ENCODE data around the gene COL23A1.

The COL23A1 gene

DNA sequence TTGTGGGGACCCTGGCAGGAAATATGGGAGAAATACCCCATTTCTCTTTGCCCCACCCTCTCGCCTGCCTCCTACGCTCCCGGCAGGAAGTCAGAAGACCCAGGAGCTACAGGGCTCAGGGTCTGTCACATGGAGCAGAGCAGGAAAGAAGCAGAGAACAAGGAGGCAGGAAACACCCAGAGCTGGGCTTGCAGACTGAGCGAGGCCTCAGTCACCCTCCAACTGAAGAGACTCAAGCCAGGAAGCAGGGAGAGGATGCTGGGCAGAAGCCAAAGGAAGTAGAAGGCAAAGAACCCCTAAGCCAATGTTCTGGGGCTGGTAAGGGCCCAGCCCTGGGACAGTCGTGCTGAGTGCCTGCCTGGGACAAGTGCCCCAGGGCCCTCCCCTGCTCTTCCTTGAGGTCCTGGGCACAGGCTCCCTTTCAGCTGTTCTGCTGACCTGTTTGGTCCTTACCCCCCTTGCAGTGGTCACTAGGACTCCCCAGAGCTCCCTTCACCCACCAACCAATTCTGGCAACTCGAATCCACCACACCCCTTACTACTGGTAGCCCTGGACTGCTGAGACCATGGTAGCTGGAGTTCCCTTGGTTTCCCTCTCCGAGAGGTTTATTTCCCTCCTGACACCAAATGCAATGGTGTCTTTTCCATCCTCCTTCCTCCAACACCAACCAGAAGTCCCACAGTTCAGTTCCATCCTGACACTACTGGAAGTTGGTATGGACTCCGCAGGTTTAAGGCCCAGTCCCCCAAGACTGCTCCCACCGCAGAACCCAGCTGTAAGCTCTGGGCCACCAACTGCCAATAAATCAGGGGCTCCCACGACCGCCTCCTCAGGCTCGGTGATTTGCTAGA lies 157.5 kb downstream of the COL23A1 start:
- DNase-seq = no peak

DNA sequence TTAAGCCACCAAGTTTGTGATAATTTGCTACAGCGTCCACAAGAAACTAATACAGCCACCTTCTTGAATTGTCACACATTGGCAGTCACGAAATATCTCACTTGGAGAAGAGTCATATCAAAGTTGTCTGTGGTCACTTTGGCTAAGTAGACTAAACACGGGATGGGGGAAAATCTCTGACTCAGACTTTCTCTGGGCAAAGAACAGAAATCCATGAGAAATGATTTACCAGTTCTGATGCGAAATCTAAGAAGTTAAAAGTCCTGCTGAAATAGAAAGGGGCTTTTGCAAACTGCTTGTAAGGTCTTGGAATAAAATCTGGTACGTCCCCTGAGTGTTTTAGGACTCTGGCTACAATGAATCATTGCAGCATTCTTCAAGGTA lies 158.4 kb downstream of the COL23A1 start:
- DNase-seq = no peak

- no peak for DNase-seq
Observed at GRCh38 chr5:178431063-178431781, 159.0 kb downstream of the COL23A1 start.

DNA sequence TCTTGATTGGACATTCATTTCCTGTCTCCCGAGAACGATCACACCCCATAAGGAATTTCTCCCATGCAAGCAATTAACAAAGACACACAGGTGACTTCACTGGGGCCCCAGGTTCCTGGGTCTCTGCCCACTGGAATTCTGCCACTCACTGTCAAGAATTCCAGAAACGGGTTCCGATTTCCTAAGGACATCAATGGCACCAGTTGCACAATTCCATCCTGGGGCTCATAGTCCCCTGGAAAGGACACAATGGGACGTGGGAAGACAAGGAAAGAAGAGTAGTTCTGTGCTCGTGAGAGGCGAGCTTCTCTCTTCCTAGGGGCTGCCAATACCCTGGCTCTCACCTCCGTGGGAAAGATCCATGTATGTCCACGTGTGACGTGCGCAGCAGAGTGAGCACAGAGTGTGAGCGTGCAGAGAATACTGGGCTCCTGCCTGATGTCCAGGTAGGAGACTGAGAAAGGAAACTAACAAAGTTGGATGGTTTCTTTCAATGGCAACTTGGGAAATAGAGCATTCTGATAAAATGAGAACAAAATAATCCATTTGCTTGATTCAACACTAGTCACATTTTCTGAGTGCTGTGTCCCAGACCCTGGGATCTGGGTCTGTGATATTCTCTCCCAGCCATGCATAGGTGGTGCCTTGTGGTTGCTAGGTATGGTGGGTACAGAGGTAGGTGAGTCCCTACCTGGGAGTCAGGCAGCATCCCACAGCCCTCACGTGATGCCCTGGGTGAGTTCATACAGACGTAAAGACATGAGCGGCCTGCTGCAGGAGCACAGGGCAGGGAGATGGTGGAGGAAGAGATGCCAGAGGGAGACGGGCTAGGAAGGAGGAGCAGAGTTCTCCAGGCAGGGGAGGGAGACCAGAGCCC lies 159.8 kb downstream of the COL23A1 start:
- no peak for DNase-seq

DNA sequence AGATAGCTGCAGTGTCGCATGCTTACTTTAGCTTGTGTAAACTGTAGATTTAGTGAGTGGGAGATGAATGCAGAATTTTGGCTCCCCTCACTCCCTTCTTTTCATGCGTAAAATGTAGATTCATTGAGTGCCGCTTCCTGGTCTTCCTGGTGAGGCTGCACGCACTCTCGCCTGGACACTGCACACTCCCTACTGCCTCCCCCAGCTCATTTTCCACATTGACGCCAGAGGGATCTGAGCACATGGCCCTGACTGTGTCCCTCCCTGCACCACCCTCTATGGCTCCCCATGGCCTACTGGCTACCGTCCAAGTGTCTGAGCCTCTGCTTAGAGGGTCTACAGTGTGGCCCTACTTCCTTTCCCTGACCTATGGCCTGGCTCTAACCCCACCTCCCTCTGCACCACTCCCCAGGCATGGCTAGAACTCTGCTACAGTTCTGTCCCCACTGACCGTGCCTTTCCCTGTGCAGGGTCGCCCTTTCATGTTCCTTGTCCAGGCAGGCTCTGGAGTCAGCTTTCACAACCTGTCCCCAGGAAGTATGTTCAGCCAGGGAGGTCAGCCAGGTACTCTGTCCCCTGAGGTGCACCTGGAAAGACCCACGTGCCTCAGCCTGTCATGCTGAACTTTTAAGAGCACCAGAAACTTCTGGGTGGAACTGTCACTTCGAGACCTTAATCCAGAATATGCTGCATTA lies 160.6 kb downstream of the COL23A1 start:
- DNase-seq = no peak

- no peak for DNase-seq
Observed at GRCh38 chr5:178429156-178429468, 161.1 kb downstream of the COL23A1 start.

DNA sequence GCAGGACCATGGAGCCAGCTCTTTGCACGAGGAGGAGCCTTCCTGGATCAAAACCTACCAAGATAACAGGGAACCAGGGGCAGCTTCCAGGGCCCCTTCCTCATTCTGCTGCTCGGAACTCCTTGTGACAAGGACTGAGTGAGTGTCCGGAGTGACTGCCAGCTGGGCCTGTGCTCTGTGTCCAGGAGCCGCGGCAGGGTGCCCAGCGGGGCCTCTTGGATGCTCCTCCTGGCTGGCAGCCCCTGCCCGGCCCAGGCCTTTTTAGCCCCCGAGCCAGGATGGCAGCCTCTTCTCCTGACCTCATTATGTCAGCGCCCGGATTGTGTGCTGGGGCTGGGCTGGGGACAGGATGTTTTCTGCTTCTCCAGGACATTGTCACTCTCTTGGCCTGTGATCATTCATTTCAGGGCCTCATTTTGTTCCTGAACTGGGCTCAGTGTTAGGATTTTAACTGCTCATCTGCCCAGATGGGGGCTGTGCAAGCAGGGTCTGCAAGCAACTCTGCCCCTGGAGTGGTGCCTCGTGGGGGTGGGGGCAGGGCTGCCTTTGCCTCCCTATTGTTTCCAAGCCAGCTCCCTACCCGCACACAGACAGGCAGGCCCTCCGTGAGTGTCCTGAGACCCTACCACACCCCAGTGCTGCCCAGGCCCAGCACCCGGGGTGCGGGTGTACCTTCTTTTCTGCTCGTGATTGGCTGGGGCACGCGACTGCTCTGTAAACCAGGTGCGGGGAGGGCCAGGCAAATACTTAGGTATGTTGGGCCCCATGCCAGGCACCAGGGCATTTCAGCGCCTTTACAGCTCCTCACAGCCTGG lies 161.6 kb downstream of the COL23A1 start:
- no peak for DNase-seq

- no peak for DNase-seq
Observed at GRCh38 chr5:178427576-178428197, 162.5 kb downstream of the COL23A1 start.

DNA sequence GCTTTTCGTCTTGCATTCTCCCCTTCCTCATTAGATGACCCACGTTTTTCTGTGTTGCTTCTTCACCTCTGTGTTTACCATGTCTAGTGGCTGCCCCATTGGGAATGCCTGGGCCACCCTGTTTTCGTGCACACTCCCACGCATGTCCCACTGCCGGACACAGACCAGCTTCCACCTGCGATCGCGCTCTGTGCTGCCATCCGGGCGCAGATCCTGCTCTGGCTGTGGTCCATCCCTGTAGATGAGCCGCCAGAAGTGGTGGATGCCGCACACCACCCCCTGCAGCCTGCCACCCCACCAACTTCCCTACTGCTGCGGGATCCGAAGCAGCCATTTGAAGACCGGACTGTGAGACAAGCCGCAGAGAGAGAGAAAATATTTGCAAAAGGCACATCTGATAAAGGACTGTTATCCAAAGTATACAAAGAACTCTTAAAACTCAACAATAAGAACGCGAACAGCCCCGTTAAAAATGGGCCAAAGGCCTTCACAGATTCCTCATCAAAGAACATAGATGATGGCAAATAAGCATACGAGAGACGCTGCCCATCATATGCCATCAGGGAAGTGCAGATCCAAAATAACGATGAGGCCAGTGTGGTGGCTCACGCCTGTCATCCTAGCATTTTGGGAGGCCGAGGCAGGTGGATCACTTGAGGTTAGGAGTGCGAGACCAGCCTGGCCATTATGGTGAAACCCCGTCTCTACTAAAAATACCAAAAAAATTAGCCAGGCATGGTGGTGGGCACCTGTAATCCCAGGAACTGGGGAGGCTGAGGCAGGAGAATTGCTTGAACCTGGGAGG lies 163.7 kb downstream of the COL23A1 start:
- DNase-seq = no peak

GRCh38 chr5:178425621-178426068 lies 164.5 kb downstream of the COL23A1 start:
- DNase-seq = no peak

DNA sequence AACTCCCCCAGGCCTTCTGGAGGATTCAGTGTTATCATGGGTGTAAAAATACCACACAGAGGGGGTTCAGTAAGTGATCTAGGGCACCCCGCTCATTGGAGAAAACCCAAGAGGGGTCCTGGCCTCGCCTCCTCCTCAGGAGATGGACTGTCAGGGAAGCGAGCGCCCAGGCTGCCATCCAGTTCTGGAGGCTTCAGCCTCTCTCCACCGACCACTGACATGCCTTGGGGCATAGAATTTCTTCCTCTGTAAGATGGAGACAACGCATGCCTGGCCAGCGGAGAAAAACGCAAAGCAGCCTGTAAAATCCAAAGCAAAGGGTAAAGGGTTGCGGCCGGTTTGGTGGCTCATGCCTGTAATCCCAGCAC lies 165.4 kb downstream of the COL23A1 start:
- DNase-seq = no peak

DNA sequence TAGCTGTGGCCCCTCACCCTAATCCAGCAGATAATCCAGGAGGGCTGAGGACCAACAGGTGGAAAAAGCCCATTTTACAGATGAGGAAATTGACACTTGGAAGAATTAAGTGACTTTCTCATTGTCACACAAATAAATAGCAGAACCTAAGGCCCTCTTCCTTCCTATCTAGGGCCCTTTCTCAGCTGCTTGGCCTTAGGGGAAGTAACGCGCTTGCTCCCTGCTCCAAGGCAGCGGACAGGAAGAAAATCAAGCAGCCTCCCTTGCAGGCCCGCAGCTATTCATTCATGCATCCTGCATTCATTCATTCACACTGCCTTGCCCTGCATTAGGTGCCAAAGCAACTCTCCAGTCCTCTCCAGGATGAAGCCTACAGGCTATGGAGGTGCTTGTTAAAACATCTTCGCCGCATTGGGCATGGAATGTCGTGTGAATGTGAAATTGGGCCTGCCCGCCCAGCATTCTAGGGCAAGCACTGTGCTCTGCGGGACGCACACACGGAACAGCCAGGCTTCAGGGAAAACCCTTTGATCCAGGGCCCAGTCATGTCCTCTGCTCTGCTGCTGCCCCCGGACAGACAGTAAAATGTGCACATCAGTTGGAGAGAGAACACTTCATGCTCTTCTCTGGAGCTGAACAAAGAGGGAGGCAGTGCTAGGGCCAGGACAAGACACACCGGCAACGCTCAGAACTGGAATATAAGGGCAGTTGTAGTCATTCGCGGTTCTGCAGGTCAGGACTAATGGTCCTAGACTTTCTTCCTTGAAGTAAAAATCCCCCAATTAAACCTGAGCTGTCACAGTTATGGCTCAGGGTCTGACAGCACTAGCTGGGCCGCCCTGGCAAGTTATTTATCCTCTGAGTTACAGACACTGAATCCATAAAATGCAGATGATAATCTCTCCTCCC lies 166.0 kb downstream of the COL23A1 start:
- no peak for DNase-seq

GRCh38 chr5:178423431-178423830 lies 166.8 kb downstream of the COL23A1 start:
- no peak for DNase-seq

DNA sequence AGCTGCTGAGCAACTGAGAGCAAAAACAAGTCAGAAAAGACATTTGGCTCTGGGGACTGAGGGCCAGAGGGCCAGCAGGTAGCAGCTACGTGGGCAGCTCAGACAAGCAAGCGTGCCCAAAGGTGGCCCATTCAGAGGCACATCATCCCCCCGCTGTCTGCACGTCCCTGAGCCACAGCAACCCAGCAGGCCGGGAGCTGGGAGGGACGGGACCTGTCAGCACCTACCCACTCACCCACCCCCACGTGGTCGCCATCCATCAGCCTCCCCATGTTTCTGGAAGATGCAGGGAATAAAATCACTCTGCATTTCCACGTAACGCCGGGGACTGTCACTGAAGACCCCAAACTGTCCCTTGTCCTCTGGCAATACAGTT lies 167.8 kb downstream of the COL23A1 start:
- no peak for DNase-seq

DNA sequence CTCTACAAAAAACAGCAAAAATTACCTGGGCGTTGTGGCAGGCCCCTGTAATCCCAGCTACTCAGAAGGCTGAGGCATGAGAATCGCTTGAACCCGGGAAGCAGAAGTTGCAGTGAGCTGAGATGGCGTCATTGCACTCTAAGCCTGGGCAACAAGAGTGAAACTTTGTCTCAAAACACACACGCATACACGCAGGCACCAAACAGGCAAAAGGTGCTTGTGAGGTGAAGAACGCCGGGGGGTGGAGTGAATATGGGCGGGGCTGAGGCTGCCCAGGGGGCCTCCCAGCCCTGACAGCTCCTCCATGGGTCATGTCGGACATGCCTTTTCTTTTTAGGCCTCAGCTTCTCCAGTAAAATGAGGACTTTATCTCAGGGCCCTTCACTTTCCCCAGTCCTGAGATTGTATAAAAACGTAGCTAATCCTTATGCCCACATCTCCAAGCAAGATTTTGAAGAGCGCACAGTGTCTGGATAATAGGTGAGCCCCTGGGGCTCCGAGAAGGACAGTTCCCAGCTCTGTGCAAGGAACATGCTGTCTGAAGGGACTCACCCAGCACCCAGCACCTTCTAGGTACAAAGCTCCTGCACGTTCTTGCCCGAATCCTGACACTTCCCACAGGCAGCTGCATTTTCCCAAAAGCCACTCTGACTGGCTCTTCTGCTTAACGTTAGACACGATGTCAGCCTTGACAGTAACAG lies 168.3 kb downstream of the COL23A1 start:
- no peak for DNase-seq

DNA sequence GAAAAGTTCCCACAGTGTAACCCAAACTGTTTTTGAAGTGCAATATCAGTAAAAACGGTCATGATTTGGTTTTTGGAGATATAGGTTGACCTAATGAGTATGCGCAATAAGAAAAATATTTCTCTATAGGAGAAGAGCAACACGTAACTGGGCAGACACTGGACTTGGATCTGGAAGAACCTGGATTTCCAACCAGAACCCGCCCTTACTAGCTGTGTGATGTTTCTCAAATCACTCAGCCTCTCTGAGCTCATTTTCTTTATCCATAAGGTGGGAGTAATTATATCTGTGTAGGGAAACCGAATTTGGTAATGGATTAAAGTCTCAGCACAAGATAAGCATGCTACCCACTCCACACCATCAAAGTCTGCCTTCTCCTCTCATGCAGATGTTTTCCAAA lies 169.1 kb downstream of the COL23A1 start:
- no peak for DNase-seq

- DNase-seq = no peak
Observed at GRCh38 chr5:178420354-178420781, 169.8 kb downstream of the COL23A1 start.

GRCh38 chr5:178419651-178420050 lies 170.5 kb downstream of the COL23A1 start:
- no peak for DNase-seq

DNA sequence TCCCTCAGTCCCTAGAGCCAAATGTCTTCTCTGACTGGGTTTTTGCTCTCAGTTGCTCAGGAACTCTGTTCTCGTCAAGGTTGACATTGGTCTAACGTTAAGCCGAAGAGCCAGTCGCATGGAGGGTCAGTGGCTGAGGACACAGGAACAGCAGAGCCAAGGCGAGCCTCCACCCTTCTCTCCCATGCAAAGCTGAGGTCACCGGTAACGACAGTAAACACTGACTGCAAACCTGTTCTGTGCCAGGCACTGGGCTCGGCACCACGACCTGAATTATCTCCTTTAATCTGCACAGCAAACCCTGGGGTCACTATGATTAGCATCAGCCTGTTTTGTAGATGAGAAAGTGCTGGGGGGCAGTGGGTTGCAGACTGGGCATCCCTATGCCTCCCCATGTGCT lies 171.0 kb downstream of the COL23A1 start:
- no peak for DNase-seq

Data from NCI-H1048 (cell line).